Endothelial cell of umbilical vein (primary cell): ENCODE results near the gene LDB3. TPM values are rescaled to one million over a fixed set of nuclear protein-coding genes. Genes with fewer than 3 reads are reported as not detected.

Source experiments
- BruUV-seq: library from RNA; stranded (reverse); fragments of 400-500 nt; replicated peaks from 2 replicates; lab custom pipeline; 2021; lab: Mats Ljungman, UMichigan
- CTCF ChIA-PET: fragments of 300-600, 350-600 bp; sonication (Branson Sonifier 250); formaldehyde crosslinking; loops from one replicate; lab custom pipeline; 2021; ENCODE audit warnings: antibody characterized with exemption, inconsistent platforms; lab: Charles Lee
- POLR2A ChIA-PET: fragments of 300-600, 350-600 bp; sonication (Branson Sonifier 250); formaldehyde crosslinking; loops from one replicate; lab custom pipeline; 2021; ENCODE audit warnings: antibody characterized with exemption, inconsistent platforms; lab: Charles Lee
- DNase-seq: peaks from one replicate; pipeline ENCODE4 v3.0.0-alpha.2; 2011; ENCODE audit warnings: low read depth, low spot score
- FAIRE-seq: peaks from 2 replicates; lab custom pipeline; 2011; peaks lifted over from hg19 to GRCh38; lab: Jason Lieb, UNC
- H2AFZ ChIP-seq: 2 replicates; pipeline ENCODE4 v1.6.0; 2012; ENCODE audit warnings: low read depth, low read length, control low read depth, inconsistent platforms
- H3K27ac ChIP-seq: 2 replicates; pipeline ENCODE4 v1.5.1; 2011; ENCODE audit warnings: low read depth, mild to moderate bottlenecking, control low read depth, low read length, moderate library complexity; ENCODE audit not compliant: insufficient read depth
- H3K27me3 ChIP-seq, 2 experiments: 2 replicates each; pipeline versions ENCODE4 v1.6.0 to v1.6.1; 2011; ENCODE audit warnings: low read length in 2 of 2, mixed read lengths in 1 of 2; ENCODE audit not compliant: control insufficient read depth in 2 of 2, insufficient read depth in 2 of 2
- H3K36me3 ChIP-seq, 2 experiments: 2 replicates in 1 of 2; 3 replicates in 1 of 2; pipeline ENCODE4 v1.5.1; 2011; ENCODE audit warnings: low read length in 2 of 2, mild to moderate bottlenecking in 1 of 2, moderate library complexity in 1 of 2; ENCODE audit not compliant: control insufficient read depth in 2 of 2, insufficient read depth in 2 of 2; ENCODE audit errors: extremely low read depth in 1 of 2
- H3K4me1 ChIP-seq: 3 replicates; pipeline ENCODE4 v1.5.1; 2011; ENCODE audit warnings: mild to moderate bottlenecking, low read length; ENCODE audit not compliant: control insufficient read depth, insufficient read depth; ENCODE audit errors: extremely low read depth
- H3K4me2 ChIP-seq: 2 replicates; pipeline ENCODE4 v1.6.1; 2011; ENCODE audit warnings: low read length, control low read depth, mixed read lengths; ENCODE audit not compliant: insufficient read depth
- H3K4me3 ChIP-seq, 3 experiments: fragments of 200-600 bp in 1 of 3; sonication (generic), shearing (Covaris generic) in 1 of 3; replicated peaks in 1 of 3; 2 replicates each; pipeline ENCODE4 v1.5.1; 2011 to 2016; ENCODE audit warnings: control low read depth in 3 of 3, low read length in 3 of 3, mild to moderate bottlenecking in 2 of 3, inconsistent platforms in 1 of 3, low read depth in 1 of 3, moderate library complexity in 1 of 3; ENCODE audit not compliant: insufficient read depth in 1 of 3
- H3K79me2 ChIP-seq: 2 replicates; pipeline ENCODE4 v1.6.0; 2012; ENCODE audit warnings: low read length, inconsistent platforms; ENCODE audit not compliant: control insufficient read depth, insufficient read depth
- H3K9ac ChIP-seq: replicated peaks from 2 replicates; pipeline ENCODE3; 2011; ENCODE audit warnings: low read length, control low read depth; ENCODE audit not compliant: insufficient read depth; ENCODE audit errors: extremely low read depth
- H3K9me1 ChIP-seq: replicated peaks from 3 replicates; pipeline ENCODE4 v1.6.0; 2011; ENCODE audit warnings: mild to moderate bottlenecking, low read length; ENCODE audit not compliant: control insufficient read depth, insufficient read depth; ENCODE audit errors: extremely low read depth
- H3K9me3 ChIP-seq: replicated peaks from 2 replicates; pipeline ENCODE4 v1.5.1; 2012; ENCODE audit warnings: low read length, inconsistent platforms; ENCODE audit not compliant: control insufficient read depth, insufficient read depth
- H4K20me1 ChIP-seq: replicated peaks from 2 replicates; pipeline ENCODE3; 2011; ENCODE audit warnings: mild to moderate bottlenecking, low read length; ENCODE audit not compliant: control insufficient read depth, insufficient read depth; ENCODE audit errors: extremely low read depth
- EZH2 ChIP-seq: IDR thresholded peaks from 2 replicates; pipeline ENCODE4 v1.6.1; 2012; ENCODE audit warnings: borderline replicate concordance, low read depth, mild to moderate bottlenecking, moderate library complexity, low read length, inconsistent platforms; ENCODE audit not compliant: severe bottlenecking
- FOS ChIP-seq: IDR thresholded peaks from 2 replicates; pipeline ENCODE4 v1.6.1; 2011; ENCODE audit warnings: mild to moderate bottlenecking, low read length, moderate library complexity, borderline replicate concordance; ENCODE audit not compliant: insufficient read depth
- GATA2 ChIP-seq: IDR thresholded peaks from 2 replicates; pipeline ENCODE4 v1.7.0; 2011; ENCODE audit warnings: low read depth, mild to moderate bottlenecking, moderate library complexity, mixed read lengths, low read length; ENCODE audit not compliant: insufficient read length, insufficient read depth
- JUN ChIP-seq: IDR thresholded peaks from 2 replicates; pipeline ENCODE4 v1.6.1; 2011; ENCODE audit warnings: borderline replicate concordance, low read depth; ENCODE audit not compliant: insufficient read length, insufficient read depth
- MAX ChIP-seq: IDR thresholded peaks from 2 replicates; pipeline ENCODE4 v1.6.1; 2011; ENCODE audit not compliant: insufficient read depth, insufficient read length
- MYC ChIP-seq: IDR thresholded peaks from one replicate; pipeline ENCODE4 v1.6.1; 2011; ENCODE audit warnings: mild to moderate bottlenecking, low read depth, low read length
- POLR2A ChIP-seq: IDR thresholded peaks from 2 replicates; pipeline ENCODE4 v1.6.1; 2012; ENCODE audit warnings: low read depth, mild to moderate bottlenecking, control low read depth, low read length
- POLR2AphosphoS5 ChIP-seq: IDR thresholded peaks from 2 replicates; pipeline ENCODE4 v1.6.1; 2012; ENCODE audit warnings: low read depth, mild to moderate bottlenecking, control low read depth, low read length, moderate library complexity; ENCODE audit not compliant: insufficient read depth
- dilution Hi-C: fragments of 300-500 bp; cut with MboI; formaldehyde crosslinking; loops from one replicate; pipeline ENCODE4 v1.15.0; 2019; ENCODE audit warnings: low sequenced_read_pairs; ENCODE audit not compliant: extremely low pct_ligation_motif_present
- intact Hi-C: fragments of 100-400 bp; cut with micrococcal nuclease; formaldehyde crosslinking; loops from one replicate; pipeline ENCODE4 v1.10.0; 2022
- polyA plus RNA-seq, 4 experiments: library from polyadenylated mRNA; depleted of rRNA in 3 of 4; stranded (reverse) in 3 of 4; unstranded in 1 of 4; fragments of >200 nt; gene quantifications; 2 replicates each; pipeline versions ENCODE4 v1.2.1 to v1.2.3, GENCODE V29; 2011 to 2012; ENCODE audit warnings: missing spikeins in 1 of 4
- total RNA-seq: library from RNA; stranded (reverse); gene quantifications from 2 replicates; pipeline ENCODE4 v1.2.3, GENCODE V29; 2021
- TF ChIP-seq, protein P1 (sequence below), 2 donors: IDR thresholded peaks; 1 replicate in 1 of 2; 2 replicates in 1 of 2; pipeline ENCODE4 v1.5.1; 2011; ENCODE audit warnings: low read length in 2 of 2, mild to moderate bottlenecking in 2 of 2, moderate library complexity in 2 of 2, control low read depth in 1 of 2, inconsistent platforms in 1 of 2, low read depth in 1 of 2; ENCODE audit not compliant: insufficient read depth in 1 of 2; ENCODE audit errors: extremely low read depth in 1 of 2

Gene LDB3
- total and polyA plus RNA-seq, 2 donors (not counting 3 experiments of a cell fraction or from before 2014, with no cell fraction given) = not detected

DNA sequence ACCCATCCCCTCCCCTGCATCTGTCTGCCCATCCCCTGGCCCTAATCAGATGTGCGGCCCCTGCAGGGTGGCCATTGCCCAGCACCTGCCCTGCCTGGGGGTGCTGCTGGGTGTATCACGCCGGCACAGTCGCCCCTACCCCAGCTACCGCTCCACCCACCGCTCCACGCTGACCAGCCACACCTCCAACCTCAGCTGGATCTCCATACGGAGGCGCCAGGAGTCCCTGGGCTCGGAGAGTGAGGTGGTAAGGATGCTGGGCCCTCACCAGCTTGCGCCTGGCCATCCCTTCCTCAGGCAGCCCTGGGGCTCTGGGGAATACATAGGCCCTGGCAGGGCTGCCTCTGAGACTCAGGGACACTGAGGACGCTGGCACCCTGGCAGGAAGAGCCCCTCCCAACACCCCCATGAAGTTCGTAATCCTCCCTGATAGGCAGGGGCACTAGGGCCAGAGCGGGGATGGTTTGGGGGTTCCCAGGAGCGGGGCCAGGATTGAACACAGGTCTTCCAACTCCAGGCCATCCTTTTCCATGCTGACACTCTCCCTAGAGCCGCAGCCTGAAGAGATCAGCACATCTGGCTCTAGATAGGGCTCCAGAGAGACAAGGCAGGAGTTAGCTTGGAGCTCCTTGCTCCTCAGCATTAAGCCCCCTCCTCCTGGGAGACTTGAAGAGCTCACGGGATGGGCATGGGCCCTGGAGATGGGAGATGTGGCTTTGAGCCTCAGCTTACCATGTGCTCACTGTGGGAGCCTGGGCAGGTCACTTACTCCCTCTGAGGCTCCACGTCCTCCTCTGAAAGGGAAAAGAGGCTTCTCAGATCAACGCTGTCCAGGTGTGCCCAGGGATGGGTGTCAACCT, 5.9 kb upstream of the LDB3 start:
- intact Hi-C loops = no loop called here
- H3K27ac ChIP-seq = no peak overlapping the region
- H3K4me1 ChIP-seq = no peaks in the 10 kb centered on the region
- TF ChIP-seq POLR2A = no peak
- no peak for TF ChIP-seq GATA2
- no peak for TF ChIP-seq MAX
- TF ChIP-seq JUN = no peak
- TF ChIP-seq FOS = no peak
- TF ChIP-seq POLR2AphosphoS5 = no peak
- TF ChIP-seq, protein P1, sequence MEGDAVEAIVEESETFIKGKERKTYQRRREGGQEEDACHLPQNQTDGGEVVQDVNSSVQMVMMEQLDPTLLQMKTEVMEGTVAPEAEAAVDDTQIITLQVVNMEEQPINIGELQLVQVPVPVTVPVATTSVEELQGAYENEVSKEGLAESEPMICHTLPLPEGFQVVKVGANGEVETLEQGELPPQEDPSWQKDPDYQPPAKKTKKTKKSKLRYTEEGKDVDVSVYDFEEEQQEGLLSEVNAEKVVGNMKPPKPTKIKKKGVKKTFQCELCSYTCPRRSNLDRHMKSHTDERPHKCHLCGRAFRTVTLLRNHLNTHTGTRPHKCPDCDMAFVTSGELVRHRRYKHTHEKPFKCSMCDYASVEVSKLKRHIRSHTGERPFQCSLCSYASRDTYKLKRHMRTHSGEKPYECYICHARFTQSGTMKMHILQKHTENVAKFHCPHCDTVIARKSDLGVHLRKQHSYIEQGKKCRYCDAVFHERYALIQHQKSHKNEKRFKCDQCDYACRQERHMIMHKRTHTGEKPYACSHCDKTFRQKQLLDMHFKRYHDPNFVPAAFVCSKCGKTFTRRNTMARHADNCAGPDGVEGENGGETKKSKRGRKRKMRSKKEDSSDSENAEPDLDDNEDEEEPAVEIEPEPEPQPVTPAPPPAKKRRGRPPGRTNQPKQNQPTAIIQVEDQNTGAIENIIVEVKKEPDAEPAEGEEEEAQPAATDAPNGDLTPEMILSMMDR (IDR thresholded peaks at IDR 0.05; ENCODE audit: extremely low read depth in 1 of 2, insufficient read depth in 1 of 2, low read depth in 1 of 2, low read length in 2 of 2) = no peak
- no peak for TF ChIP-seq MYC
- no peak for TF ChIP-seq EZH2
- H4K20me1 ChIP-seq = no peaks in the 10 kb centered on the region
- ChIA-PET POLR2A (no interaction called here), CTCF (interaction anchor here (1.2 kb wide), 1 partner anchor 23 kb away, joined by 3 read pairs; no protein-coding TSS in a partner anchor)
- no TSS peak for BruUV-seq
- H3K27me3 ChIP-seq = no peaks in the 10 kb centered on the region
- H3K9me1 ChIP-seq = no peaks in the 10 kb centered on the region
- no peak overlapping the region for H3K4me3 ChIP-seq
- H3K9me3 ChIP-seq = no peaks in the 10 kb centered on the region
- FAIRE-seq = no peak
- no peak overlapping the region for H3K9ac ChIP-seq
- dilution Hi-C loops = no loop called here
- no peak overlapping the region for H2AFZ ChIP-seq
- H3K4me2 ChIP-seq = no peak overlapping the region
- DNase-seq = no peak
- no peaks in the 10 kb centered on the region for H3K79me2 ChIP-seq
- H3K36me3 ChIP-seq = no peaks in the 10 kb centered on the region
